GM18505 (cell line): ENCODE results near the gene PTGER3.
"Not testable (repeated sequence)": the region's sequence is repeated elsewhere in the genome, so short reads cannot be mapped to it uniquely, and the experiment has no call there.

Source experiments
- ATAC-seq: cut with Tn5 transposase; IDR thresholded peaks from one replicate; pipeline ENCODE4 v1.9.1; 2021; ENCODE audit not compliant: unreplicated experiment
- POLR2A ChIP-seq: IDR thresholded peaks from 4 replicates; pipeline ENCODE4 v1.6.1; 2011; ENCODE audit warnings: borderline replicate concordance; ENCODE audit not compliant: insufficient read depth, insufficient read length; ENCODE audit errors: extremely low read depth

Gene PTGER3

DNA sequence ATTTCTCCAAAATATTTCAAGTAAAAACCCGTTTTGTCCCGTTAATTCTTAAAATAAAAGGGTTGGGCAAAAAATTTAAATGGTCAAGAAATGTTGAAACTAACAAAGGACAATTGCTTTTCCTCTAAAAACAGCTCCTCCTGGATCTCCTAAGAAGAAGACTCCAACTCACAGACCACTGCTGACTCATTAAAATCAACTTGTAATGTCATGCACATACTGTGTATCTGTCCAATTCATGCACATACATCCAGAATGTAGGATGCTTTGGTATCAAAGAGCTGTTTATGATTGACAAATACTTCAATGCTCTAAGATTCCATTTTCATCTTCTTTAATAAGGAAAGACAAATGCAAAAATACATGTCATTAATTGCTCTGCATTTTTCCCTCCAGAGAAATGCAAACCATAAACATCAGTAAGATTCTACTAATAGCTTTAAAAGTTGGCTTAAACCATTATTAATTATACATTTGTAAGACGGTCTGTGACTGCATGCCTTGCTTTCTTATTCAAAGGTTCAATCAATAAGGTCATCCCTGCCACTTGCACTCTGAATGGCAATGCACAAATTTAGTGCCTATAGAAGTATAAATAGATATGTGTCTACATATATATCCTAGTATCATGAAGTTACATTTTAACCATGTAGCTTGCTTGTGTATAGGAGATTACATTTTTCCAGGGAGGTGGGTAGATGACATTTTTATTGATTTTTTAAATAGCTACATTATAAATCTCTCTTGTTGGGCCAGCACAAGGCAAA lies 44.7 kb downstream of the PTGER3 start:
- TF ChIP-seq POLR2A, result no peak

DNA sequence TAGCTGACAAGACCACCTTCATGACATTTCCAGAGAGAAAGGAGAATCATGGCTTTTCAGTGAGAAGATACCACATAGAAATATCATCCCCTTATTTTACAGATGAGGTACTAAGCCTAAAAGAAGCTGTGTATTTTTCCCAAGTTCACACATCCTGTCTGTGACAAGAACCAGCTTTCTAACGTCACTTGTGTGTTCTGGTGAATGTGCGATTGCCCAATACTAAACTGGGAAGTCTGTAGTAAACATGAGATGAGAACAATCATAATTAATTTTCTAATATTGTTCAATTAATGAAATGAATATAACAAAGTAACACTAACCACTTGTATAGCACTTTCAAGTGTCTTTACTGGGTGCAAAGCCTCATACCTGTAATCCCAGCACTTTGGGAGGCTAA lies 46.0 kb downstream of the PTGER3 start:
- no peak for ATAC-seq
- no peak for TF ChIP-seq POLR2A

More for the DNA sequence above, 44.7 kb downstream of the PTGER3 start:
- no peak for ATAC-seq

DNA sequence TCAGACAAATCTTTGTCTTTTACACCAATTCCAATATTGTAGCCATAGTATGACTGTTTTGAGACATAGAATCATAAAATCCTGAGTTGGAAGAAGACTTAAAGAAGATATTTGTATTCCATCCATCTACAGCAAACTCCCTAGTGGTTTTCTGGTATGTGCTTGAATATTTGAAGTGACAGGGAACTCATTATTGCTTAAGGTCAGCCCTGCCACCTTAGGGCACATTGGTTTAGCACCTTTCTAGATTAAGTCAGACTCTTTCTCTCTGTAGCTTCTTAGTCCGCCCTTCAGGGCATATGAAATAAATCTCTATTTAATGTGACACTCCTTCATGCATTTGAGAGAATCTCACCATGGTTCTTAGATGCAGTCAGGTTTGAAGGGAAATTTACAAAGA lies 49.8 kb downstream of the PTGER3 start:
- ATAC-seq, result no peak
- TF ChIP-seq POLR2A, result no peak

DNA sequence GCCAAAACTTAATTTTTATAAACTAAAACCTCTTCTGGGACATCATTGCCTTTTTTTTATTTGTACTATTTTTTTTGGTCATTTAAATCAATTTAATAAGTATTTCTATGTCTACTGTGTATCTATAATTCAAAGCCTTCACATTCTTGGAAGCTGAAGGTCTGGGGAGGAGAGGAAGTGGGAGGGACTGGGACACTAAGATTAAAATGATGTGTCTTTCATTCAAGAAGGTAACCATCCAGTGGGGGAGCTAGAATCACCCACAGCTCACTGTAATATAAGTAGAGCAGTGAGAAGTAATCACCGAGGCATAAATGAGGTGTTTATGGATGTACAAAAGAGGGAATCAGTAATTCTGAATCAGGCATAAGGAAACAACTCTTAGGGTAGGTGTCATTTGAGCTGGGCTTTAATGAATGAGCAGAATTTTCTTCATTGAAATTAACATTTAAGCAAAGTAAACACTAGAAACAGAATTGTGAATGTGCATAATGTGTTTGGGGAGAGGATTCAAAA lies 52.8 kb downstream of the PTGER3 start:
- TF ChIP-seq POLR2A, result no peak
- no peak for ATAC-seq

DNA sequence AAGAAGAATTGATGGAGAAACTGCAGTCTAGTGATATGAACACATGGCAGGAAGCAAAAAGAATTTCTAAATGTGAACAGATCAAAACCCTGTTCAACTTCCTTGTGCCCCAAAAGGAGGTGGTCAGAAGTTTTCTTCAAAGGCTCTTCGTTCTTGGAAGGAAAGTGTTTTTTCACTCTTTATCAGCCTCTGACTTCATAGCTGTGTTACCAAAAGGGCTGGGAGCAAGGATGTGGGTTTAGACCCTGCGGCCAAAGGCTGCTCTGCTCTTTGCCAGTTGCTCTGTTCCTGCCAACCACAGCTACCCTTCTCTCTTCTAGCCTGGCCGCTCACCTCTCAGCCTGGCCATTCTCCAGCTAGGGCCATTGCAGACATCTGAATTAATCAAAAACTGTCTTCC lies 53.8 kb downstream of the PTGER3 start:
- no peak for TF ChIP-seq POLR2A
- ATAC-seq, result no peak

DNA sequence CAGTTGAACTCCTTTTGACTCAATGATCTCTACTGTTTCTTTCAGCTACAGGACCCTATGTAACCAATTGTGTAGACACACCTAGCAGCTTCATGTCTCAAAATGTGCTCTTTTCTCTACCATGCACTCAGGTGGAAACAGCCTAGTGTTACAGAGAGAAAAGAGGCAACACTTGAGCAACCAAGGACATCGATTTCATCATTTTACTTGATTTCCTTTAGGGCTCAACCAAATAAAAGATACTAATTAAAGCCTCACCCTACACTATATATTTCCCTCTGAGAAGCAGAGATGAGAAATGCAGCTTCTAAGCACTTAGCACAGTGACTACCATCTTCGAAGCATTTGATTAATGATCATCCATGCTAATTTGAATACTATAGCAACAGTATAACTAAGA lies 55.1 kb downstream of the PTGER3 start:
- no peak for TF ChIP-seq POLR2A
- ATAC-seq, result no peak

DNA sequence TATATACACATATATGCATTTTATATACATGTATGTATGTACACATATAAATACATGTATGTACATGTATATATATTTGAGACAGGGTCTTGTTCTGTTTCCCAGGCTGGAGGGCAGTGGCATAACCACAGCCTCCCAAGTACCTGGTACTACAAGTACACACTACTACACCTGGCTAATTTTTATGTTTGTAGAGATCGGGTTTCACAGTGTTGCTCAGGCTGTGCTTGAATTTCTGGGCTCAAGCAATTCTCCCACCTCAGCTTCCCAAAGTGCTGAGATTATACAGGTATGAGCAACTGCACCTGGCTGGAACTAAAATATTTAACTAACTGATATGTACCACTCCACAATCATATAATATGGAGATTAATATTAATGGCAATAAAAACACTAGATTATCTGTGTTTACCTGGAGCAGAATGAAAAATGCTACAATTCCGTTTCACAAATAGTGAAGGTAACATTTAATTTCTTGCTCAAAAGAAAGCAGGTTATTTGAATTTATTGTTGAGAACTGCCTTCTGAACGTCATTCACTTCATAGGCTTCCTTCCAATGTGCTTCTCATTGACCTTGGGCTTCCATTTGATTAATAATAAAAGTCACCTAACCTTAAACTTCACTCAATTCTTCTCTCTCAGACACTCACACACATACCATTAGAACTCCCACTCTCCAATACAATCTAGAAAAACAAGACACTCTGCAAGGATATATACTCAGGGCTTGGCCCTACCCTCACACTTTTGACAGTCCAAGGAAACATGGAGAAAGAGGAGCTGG lies 57.0 kb downstream of the PTGER3 start:
- no peak for ATAC-seq
- no peak for TF ChIP-seq POLR2A

DNA sequence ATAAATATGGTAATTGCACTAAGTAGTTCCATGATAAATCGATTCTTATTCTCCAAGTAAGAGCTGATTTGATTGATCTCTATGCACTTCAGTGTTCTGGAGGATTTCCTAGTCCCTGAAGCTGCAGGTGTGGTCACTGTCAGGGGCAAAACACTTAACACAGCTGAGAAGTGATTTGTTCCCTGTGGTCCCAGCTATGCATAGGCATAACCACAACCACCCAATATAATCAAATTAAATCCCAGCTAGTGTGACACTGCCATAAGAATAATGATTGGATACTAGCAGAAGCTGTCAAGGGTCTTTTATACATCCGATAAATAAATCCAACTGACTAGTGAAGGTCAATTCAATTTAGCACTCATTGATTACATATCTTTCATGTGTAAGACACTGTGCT lies 60.1 kb downstream of the PTGER3 start:
- no peak for ATAC-seq
- no peak for TF ChIP-seq POLR2A

DNA sequence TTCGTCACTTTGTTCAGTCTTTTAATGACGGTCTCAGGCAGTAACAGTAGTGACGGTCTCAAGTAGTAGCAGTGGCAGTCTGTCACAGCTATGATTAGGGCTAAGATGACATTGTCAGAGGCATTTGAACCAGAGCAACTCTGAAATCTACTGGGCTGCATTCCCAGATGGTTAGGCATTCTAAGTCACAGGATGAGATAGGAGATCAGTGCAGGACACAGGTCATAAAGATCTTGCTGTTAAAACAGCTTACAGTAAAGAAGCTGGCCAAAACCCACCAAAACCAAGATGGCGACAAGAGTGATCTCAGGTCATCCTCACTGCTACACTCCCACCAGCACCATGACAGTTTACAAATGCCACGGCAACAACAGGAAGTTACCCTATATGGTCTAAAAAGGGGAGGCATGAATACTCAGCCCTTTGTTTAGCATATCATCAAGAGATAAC lies 61.8 kb downstream of the PTGER3 start:
- not testable (repeated sequence) for ATAC-seq

DNA sequence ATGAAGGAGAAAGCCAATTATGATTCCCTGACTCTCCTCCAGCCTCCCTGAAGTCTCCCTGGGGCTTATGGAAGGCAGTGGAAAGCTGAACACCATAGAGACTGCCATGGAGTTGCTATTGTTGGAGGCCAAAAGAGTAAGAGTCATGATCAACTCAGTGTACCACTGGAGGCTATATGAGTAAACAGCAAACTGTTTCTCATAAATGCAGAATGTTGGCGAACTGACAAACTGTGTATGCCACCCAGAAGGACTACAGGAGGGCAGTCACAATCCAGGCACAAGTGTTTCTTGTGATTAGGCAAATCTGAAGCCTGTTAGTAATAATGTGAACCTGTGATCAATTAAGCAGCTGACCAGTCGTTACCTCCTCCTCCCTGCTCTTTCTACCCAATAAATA lies 62.3 kb downstream of the PTGER3 start:
- ATAC-seq, result not testable (repeated sequence)

DNA sequence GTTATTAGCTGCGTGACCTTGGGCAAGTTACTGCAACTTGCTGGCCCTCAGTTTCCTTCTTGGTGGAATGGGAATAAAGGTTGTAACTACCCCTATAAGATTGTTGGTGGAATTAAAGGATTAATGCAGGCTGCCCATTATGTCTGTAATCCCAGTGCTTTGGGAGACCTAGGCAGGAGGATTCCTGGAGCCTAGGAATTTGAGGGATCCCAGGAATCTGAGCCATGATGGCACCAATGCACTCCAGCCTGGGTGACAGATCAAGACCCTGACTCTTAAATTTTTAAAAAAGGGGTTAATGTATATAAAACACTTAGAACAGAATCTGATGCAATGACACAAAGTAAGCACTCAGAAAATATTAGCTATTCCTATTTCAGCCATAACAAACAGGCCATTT lies 67.3 kb downstream of the PTGER3 start:
- TF ChIP-seq POLR2A, result no peak
- ATAC-seq, result no peak

DNA sequence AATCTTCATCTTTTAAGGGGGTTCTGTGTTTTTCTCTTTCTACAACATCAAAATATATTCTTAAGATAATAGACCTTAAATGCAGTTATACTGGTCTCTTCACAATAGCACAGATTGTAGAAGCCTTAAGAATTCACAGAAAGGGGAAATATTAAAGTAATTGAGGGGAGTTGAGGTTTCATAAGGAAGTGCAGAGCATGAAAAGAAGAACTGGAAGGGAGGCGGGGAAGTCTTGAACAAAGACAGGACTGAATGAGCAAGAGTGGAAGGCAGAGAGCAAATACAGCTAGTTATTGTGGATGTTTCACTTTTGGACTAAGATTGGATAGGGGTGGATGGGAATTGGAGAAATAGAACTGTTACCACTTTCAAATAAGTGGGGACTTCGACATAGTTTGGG lies 67.7 kb downstream of the PTGER3 start:
- no peak for ATAC-seq
- no peak for TF ChIP-seq POLR2A

DNA sequence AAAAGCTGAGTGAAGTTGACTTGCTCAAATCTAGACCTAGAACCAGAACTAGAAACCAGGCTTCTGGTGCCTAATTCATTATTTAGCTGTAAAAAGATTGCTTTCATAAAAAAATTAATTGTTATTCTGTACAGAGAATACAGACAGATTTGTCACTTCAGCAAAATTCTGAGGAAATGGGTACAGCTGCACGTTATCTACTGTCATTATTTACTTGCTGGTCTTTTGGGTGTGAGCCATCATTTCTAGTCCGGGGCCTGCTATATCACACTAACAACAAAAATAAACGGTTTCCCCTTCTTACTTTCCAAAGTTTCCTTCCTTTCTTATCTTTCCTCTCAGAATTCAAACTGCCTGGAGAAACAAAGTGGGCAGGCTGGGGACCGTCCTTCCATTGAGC lies 68.3 kb downstream of the PTGER3 start:
- no peak for ATAC-seq

DNA sequence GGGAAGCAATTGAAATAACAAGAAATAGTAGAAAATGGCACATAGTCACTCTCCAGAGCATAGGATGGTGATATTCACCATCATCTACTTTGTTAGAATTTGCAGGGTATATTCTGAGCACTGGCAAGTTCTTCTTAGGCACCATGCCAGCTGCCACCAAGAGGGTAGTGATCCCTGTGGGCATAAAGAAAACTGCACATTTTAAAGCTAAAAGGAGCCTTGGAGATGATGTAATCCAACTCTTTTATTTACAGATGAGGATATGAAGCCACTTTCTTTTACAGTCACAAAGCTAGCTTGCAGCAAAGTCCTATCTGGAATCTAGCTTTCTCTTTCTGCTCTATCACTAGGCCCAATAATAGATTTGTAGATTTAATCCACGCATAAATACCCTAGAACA lies 69.0 kb downstream of the PTGER3 start:
- no peak for ATAC-seq
- no peak for TF ChIP-seq POLR2A

More for the DNA sequence above, 68.3 kb downstream of the PTGER3 start:
- no peak for TF ChIP-seq POLR2A
